Measurements from ENCODE around the gene PTDSS2. TPM values are rescaled to one million over a fixed set of nuclear protein-coding genes. Genes with fewer than 3 reads are reported as not detected.

The PTDSS2 gene
- total and polyA plus RNA-seq, 2 of the 13 experiments (the other 11 are each of a cell fraction or from before 2014, with no cell fraction given): 21.7 to 26.4 TPM

DNA sequence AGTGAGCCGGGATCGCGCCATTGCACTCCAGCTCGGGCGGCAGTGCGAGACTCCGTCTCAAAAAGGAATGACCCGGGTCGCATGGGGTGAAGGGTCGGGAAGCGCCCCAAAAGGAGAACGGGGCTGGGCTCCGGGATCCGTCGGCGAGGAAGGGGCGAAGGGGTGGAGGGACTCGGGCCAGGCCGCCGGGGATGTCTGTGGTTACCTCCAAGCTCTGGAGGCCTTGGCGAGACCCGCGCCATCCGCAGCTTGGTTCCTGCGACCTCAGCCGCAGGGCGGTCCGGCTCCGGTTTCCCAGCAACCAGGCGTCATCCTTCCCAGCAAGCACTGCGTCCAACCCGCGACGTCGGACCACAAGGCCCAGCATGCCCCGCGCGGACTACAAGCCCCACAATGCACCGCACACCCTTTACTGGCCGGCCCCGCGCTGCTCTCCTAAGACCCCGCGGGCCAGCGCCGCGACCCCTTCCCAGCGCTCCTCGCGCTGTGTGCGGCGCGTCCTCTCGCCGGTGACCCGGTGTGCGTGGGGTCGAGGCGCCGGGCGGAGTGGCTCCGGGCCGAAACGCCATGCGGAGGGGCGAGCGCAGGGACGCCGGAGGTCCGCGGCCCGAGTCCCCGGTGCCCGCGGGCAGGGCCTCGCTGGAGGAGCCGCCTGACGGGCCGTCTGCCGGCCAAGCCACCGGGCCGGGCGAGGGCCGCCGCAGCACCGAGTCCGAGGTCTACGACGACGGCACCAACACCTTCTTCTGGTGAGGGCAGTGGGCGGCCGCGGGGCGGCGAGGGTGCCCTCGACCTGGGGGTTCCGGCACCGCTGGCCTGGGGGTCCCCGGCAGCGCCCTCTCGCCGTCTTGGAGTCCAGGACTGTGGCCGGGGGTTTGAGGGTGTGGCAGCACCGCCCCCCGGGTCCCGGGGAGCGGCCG, at the start of gene PTDSS2 (continued):
- TF ChIP-seq, protein P1, sequence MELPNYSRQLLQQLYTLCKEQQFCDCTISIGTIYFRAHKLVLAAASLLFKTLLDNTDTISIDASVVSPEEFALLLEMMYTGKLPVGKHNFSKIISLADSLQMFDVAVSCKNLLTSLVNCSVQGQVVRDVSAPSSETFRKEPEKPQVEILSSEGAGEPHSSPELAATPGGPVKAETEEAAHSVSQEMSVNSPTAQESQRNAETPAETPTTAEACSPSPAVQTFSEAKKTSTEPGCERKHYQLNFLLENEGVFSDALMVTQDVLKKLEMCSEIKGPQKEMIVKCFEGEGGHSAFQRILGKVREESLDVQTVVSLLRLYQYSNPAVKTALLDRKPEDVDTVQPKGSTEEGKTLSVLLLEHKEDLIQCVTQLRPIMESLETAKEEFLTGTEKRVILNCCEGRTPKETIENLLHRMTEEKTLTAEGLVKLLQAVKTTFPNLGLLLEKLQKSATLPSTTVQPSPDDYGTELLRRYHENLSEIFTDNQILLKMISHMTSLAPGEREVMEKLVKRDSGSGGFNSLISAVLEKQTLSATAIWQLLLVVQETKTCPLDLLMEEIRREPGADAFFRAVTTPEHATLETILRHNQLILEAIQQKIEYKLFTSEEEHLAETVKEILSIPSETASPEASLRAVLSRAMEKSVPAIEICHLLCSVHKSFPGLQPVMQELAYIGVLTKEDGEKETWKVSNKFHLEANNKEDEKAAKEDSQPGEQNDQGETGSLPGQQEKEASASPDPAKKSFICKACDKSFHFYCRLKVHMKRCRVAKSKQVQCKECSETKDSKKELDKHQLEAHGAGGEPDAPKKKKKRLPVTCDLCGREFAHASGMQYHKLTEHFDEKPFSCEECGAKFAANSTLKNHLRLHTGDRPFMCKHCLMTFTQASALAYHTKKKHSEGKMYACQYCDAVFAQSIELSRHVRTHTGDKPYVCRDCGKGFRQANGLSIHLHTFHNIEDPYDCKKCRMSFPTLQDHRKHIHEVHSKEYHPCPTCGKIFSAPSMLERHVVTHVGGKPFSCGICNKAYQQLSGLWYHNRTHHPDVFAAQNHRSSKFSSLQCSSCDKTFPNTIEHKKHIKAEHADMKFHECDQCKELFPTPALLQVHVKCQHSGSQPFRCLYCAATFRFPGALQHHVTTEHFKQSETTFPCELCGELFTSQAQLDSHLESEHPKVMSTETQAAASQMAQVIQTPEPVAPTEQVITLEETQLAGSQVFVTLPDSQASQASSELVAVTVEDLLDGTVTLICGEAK (IDR thresholded peaks at IDR 0.05): no peak
- TF ChIP-seq, protein P1 (CRISPR knock-in tag; IDR thresholded peaks at IDR 0.05): peak; percentile 86
- TF ChIP-seq ZBTB8A (CRISPR knock-in tag; IDR thresholded peaks at IDR 0.05; ENCODE audit: borderline replicate concordance, low read depth) (no peak), MYPOP (CRISPR knock-in tag; IDR thresholded peaks at IDR 0.05) (no peak; the same call in 1 of the 2 replicates), MNT (IDR thresholded peaks at IDR 0.05) (peak; percentile 43; the same call in 1 of the 2 replicates), NR2F1 (CRISPR knock-in tag; IDR thresholded peaks at IDR 0.05) (0 out of 4 replicates have a peak, but pooled peaks have one; percentile 10 to 30), GLMP (CRISPR knock-in tag; IDR thresholded peaks at IDR 0.05; ENCODE audit: borderline replicate concordance) (no peak), FOSL2 (CRISPR knock-in tag; IDR thresholded peaks at IDR 0.05) (peak; percentile 48)
- TF ChIP-seq, protein P2, sequence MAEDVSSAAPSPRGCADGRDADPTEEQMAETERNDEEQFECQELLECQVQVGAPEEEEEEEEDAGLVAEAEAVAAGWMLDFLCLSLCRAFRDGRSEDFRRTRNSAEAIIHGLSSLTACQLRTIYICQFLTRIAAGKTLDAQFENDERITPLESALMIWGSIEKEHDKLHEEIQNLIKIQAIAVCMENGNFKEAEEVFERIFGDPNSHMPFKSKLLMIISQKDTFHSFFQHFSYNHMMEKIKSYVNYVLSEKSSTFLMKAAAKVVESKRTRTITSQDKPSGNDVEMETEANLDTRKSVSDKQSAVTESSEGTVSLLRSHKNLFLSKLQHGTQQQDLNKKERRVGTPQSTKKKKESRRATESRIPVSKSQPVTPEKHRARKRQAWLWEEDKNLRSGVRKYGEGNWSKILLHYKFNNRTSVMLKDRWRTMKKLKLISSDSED (CRISPR knock-in tag; IDR thresholded peaks at IDR 0.05): no peak; the same call in 1 of the 2 replicates
- TF ChIP-seq, protein P3, sequence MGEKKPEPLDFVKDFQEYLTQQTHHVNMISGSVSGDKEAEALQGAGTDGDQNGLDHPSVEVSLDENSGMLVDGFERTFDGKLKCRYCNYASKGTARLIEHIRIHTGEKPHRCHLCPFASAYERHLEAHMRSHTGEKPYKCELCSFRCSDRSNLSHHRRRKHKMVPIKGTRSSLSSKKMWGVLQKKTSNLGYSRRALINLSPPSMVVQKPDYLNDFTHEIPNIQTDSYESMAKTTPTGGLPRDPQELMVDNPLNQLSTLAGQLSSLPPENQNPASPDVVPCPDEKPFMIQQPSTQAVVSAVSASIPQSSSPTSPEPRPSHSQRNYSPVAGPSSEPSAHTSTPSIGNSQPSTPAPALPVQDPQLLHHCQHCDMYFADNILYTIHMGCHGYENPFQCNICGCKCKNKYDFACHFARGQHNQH (CRISPR knock-in tag; IDR thresholded peaks at IDR 0.05): peak; percentile 83
